ENCODE measurements around the gene WNT2B.

DNA sequence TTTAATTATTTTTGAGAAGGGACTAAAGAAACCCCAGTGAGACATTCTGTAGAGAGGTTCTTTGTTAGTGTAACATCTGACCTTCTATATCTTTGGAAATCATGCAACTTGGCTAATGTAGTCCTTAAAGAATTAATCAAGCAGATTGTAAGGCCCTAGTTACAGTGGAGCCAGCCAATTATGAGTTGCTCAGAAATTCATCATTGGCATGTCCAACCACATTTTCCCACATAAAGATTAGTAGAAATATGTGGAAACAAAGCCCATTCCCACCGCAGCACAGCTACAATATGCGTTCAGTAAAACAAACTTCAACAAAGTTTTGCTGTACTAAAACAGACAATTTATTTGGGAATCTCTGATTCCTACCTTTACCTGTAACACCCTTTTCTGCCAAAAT, 27.8 kb downstream of the WNT2B start:
- TF ChIP-seq NR2F1 (conservative IDR thresholded peaks at IDR 0.05), result no peak
- TF ChIP-seq, protein P1, sequence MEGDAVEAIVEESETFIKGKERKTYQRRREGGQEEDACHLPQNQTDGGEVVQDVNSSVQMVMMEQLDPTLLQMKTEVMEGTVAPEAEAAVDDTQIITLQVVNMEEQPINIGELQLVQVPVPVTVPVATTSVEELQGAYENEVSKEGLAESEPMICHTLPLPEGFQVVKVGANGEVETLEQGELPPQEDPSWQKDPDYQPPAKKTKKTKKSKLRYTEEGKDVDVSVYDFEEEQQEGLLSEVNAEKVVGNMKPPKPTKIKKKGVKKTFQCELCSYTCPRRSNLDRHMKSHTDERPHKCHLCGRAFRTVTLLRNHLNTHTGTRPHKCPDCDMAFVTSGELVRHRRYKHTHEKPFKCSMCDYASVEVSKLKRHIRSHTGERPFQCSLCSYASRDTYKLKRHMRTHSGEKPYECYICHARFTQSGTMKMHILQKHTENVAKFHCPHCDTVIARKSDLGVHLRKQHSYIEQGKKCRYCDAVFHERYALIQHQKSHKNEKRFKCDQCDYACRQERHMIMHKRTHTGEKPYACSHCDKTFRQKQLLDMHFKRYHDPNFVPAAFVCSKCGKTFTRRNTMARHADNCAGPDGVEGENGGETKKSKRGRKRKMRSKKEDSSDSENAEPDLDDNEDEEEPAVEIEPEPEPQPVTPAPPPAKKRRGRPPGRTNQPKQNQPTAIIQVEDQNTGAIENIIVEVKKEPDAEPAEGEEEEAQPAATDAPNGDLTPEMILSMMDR (IDR thresholded peaks at IDR 0.05 in 2 of 3, conservative IDR thresholded peaks at IDR 0.05 in 1 of 3; ENCODE audit: control insufficient read depth in 2 of 3, extremely low read depth in 1 of 3, insufficient read depth in 1 of 3, low read depth in 3 of 3, low read length in 3 of 3), result no peak
- TF ChIP-seq MYC (IDR thresholded peaks at IDR 0.05; ENCODE audit: insufficient read depth, insufficient read length, insufficient replicate concordance, low read length, severe bottlenecking), result no peak
- no peak for TF ChIP-seq TCF12 (IDR thresholded peaks at IDR 0.05; ENCODE audit: low read depth, low read length)
- no peak for TF ChIP-seq YY1 (IDR thresholded peaks at IDR 0.05; ENCODE audit: low read depth, low read length)
- TF ChIP-seq, protein P2, sequence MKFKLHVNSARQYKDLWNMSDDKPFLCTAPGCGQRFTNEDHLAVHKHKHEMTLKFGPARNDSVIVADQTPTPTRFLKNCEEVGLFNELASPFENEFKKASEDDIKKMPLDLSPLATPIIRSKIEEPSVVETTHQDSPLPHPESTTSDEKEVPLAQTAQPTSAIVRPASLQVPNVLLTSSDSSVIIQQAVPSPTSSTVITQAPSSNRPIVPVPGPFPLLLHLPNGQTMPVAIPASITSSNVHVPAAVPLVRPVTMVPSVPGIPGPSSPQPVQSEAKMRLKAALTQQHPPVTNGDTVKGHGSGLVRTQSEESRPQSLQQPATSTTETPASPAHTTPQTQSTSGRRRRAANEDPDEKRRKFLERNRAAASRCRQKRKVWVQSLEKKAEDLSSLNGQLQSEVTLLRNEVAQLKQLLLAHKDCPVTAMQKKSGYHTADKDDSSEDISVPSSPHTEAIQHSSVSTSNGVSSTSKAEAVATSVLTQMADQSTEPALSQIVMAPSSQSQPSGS (IDR thresholded peaks at IDR 0.05; ENCODE audit: low read length), result no peak
- TF ChIP-seq RAD21 (IDR thresholded peaks at IDR 0.05; ENCODE audit: insufficient read depth, low read depth, low read length), result no peak
- no peak for TF ChIP-seq RBBP5 (conservative IDR thresholded peaks at IDR 0.05)
- no peak for TF ChIP-seq JUNB (IDR thresholded peaks at IDR 0.05)
- no peak for TF ChIP-seq CHD2 (IDR thresholded peaks at IDR 0.05; ENCODE audit: borderline replicate concordance, low read depth, low read length)
- no peak for TF ChIP-seq HCFC1 (IDR thresholded peaks at IDR 0.05; ENCODE audit: low read length)
- no peak for TF ChIP-seq ASH2L (IDR thresholded peaks at IDR 0.05; ENCODE audit: borderline replicate concordance, low read depth)
- TF ChIP-seq KDM1A (IDR thresholded peaks at IDR 0.05; ENCODE audit: borderline replicate concordance), result no peak
